Naive thymus-derived CD8-positive, alpha-beta T cell (primary cell): ENCODE data around the gene APOBEC3G. TPM values are rescaled to one million over a fixed set of nuclear protein-coding genes. Genes with fewer than 3 reads are reported as not detected.

Experiments
- ATAC-seq, 2 donors: fragments of 150-1000 bp; cut with Tn5 transposase in 1 of 2; sonication (Bioruptor Pico), chemical (Tn5 transposase) in 1 of 2; 1 replicate in 1 of 2; 2 replicates in 1 of 2; pipeline ENCODE4 v1.10.0; 2021; ENCODE audit warnings: mild to moderate bottlenecking in 2 of 2, moderate library complexity in 2 of 2
- POLR2A ChIA-PET: fragments of 350-600 bp; sonication (Branson Sonifier 250); formaldehyde crosslinking; loops from one replicate; lab custom pipeline; 2021; ENCODE audit warnings: antibody characterized with exemption; lab: Charles Lee
- DNase-seq, 10 donors: peaks; one replicate each; pipeline versions ENCODE4 v3.0.0 to v3.0.0-alpha.2; 2020 to 2022
- H3K27ac Mint-ChIP-seq, 10 donors: one replicate each; pipeline ENCODE4 v1.8.0; 2020 to 2022; ENCODE audit warnings: mild to moderate bottlenecking in 10 of 10, mixed read lengths in 10 of 10, moderate library complexity in 4 of 10, inconsistent platforms in 1 of 10
- H3K27me3 Mint-ChIP-seq, 5 donors: one replicate each; pipeline ENCODE4 v1.8.0; 2021 to 2022; ENCODE audit warnings: mixed read lengths in 5 of 5
- H3K36me3 Mint-ChIP-seq, 3 donors: one replicate each; pipeline ENCODE4 v1.8.0; 2020 to 2022; ENCODE audit warnings: mixed read lengths in 3 of 3, mild to moderate bottlenecking in 2 of 3, inconsistent platforms in 1 of 3
- H3K4me1 Mint-ChIP-seq, 4 donors: one replicate each; pipeline ENCODE4 v1.8.0; 2021 to 2022; ENCODE audit warnings: mixed read lengths in 4 of 4
- H3K4me3 Mint-ChIP-seq, 10 donors: one replicate each; pipeline ENCODE4 v1.8.0; 2020 to 2022; ENCODE audit warnings: mild to moderate bottlenecking in 10 of 10, mixed read lengths in 10 of 10, moderate library complexity in 6 of 10, inconsistent platforms in 1 of 10
- H3K9me3 Mint-ChIP-seq, 9 donors: one replicate each; pipeline ENCODE4 v1.8.0; 2020 to 2022; ENCODE audit warnings: mixed read lengths in 9 of 9, mild to moderate bottlenecking in 3 of 9, inconsistent platforms in 1 of 9, moderate library complexity in 1 of 9
- polyA plus RNA-seq, 3 donors: library from polyadenylated mRNA; unstranded; fragments of 300-500 nt; fragmentation: Illumina TruSeq; gene quantifications; one replicate each; pipeline ENCODE4 v1.2.3, GENCODE V29; 2021
- total RNA-seq, 8 experiments: library from RNA in 2 of 8; stranded (reverse) in 2 of 8; gene quantifications; one replicate each; pipeline ENCODE4 v1.2.3 and lab custom pipeline; 2021 to 2026

APOBEC3G gene
- total and polyA plus RNA-seq, 5 experiments from 2014 or later, result 24.3 to 113 (median 30.6) TPM

GRCh38 chr22:39097098-39098020 is 20.3 kb downstream of the APOBEC3G start, which contains the start of gene APOBEC3H:
TSS of gene APOBEC3H (plus strand) at chr22:39097244. CDS start at chr22:39100279, 3,035 bp downstream.
- Mint-ChIP-seq H3K4me1 (peaks cover 28 to 74% (median 61%) of the 10 kb centered on the region in 4 donors), H3K4me3 (peak within 1 kb of the TSS in 9 of 10 donors; percentile 16 to 66 (median 39)), H3K27me3 (no peaks in the 10 kb centered on the region), H3K36me3 (no peaks in the 10 kb centered on the region), H3K9me3 (no peaks in the 10 kb centered on the region), H3K27ac (peak within 1 kb of the TSS; percentile 71 to 92 (median 86))
- peak in 1 of 2 donors; percentile 33 for ATAC-seq
- POLR2A ChIA-PET, result interaction anchor here (1.1 kb wide), 1 partner anchor 13 kb away, joined by 3 read pairs; no protein-coding TSS in a partner anchor
- no peak for DNase-seq

GRCh38 chr22:39098026-39098425 is 21.0 kb downstream of the APOBEC3G start:
- Mint-ChIP-seq H3K27me3 (no peaks in the 10 kb centered on the region), H3K4me3 (peak overlapping the region in 3 of 10 donors; percentile 32 to 55 (median 48)), H3K36me3 (no peaks in the 10 kb centered on the region), H3K9me3 (no peaks in the 10 kb centered on the region), H3K27ac (peak overlapping the region in 6 of 10 donors; percentile 49 to 91 (median 86)), H3K4me1 (peaks cover 25 to 67% (median 55%) of the 10 kb centered on the region in 4 donors)
- DNase-seq, result no peak
- POLR2A ChIA-PET, result interaction anchor here (1.2 to 1.5 kb wide), 2 partner anchors 10 to 13 kb away, joined by 3 to 4 read pairs; no protein-coding TSS in a partner anchor
- no peak for ATAC-seq

- POLR2A ChIA-PET, result interaction anchor here (1.2 to 1.5 kb wide), 2 partner anchors 10 to 13 kb away, joined by 3 to 4 read pairs; no protein-coding TSS in a partner anchor
- H3K27ac Mint-ChIP-seq, result peak overlapping the region in 9 of 10 donors; percentile 76 to 90 (median 83)
- H3K27me3 Mint-ChIP-seq, result no peaks in the 10 kb centered on the region
- H3K36me3 Mint-ChIP-seq, result no peaks in the 10 kb centered on the region
- peaks cover 24 to 64% (median 52%) of the 10 kb centered on the region in 4 donors for H3K4me1 Mint-ChIP-seq
- H3K9me3 Mint-ChIP-seq, result no peaks in the 10 kb centered on the region
- H3K4me3 Mint-ChIP-seq, result peak overlapping the region in 3 of 10 donors; percentile 8 to 31 (median 29)
- no peak for ATAC-seq
- no peak for DNase-seq
These were observed 21.5 kb downstream of the APOBEC3G start for GRCh38 chr22:39098576-39098975.

- Mint-ChIP-seq H3K27me3 (no peaks in the 10 kb centered on the region), H3K9me3 (no peaks in the 10 kb centered on the region), H3K4me1 (peaks cover 13 to 42% (median 30%) of the 10 kb centered on the region in 4 donors), H3K27ac (no peak overlapping the region), H3K36me3 (no peaks in the 10 kb centered on the region), H3K4me3 (no peak overlapping the region)
- POLR2A ChIA-PET, result no interaction called here
- DNase-seq (no peak), ATAC-seq (no peak)
These were observed 24.2 kb downstream of the APOBEC3G start for GRCh38 chr22:39101226-39101625.

- H3K4me3 Mint-ChIP-seq, result no peak overlapping the region
- POLR2A ChIA-PET, result no interaction called here
- H3K27me3 Mint-ChIP-seq, result no peaks in the 10 kb centered on the region
- H3K9me3 Mint-ChIP-seq, result no peaks in the 10 kb centered on the region
- no peak for DNase-seq
- peak overlapping the region in 3 of 10 donors; percentile 4 to 22 (median 16) for H3K27ac Mint-ChIP-seq
- H3K4me1 Mint-ChIP-seq, result peaks cover 7 to 21% (median 15%) of the 10 kb centered on the region in 4 donors
- ATAC-seq, result no peak
- H3K36me3 Mint-ChIP-seq, result no peaks in the 10 kb centered on the region
These were observed 26.4 kb downstream of the APOBEC3G start for GRCh38 chr22:39103431-39103830.

GRCh38 chr22:39106326-39106725 is 29.3 kb downstream of the APOBEC3G start:
- Mint-ChIP-seq H3K4me1 (peaks cover 3 to 8% (median 5%) of the 10 kb centered on the region in 4 donors), H3K27ac (no peak overlapping the region), H3K4me3 (no peak overlapping the region), H3K9me3 (no peaks in the 10 kb centered on the region), H3K36me3 (no peaks in the 10 kb centered on the region), H3K27me3 (no peaks in the 10 kb centered on the region)
- DNase-seq, result no peak
- POLR2A ChIA-PET, result no interaction called here
- ATAC-seq, result no peak

GRCh38 chr22:39108487-39108886 is 31.4 kb downstream of the APOBEC3G start:
- POLR2A ChIA-PET, result interaction anchor here (1.4 kb wide), 1 partner anchor 10 kb away, joined by 4 read pairs; no protein-coding TSS in a partner anchor
- Mint-ChIP-seq H3K4me3 (no peak overlapping the region), H3K27ac (no peak overlapping the region), H3K27me3 (no peaks in the 10 kb centered on the region), H3K36me3 (no peaks in the 10 kb centered on the region), H3K4me1 (peaks cover 3 to 11% (median 5%) of the 10 kb centered on the region in 4 donors), H3K9me3 (no peaks in the 10 kb centered on the region)
- no peak for DNase-seq
- ATAC-seq, result no peak

GRCh38 chr22:39109361-39109760 is 32.3 kb downstream of the APOBEC3G start:
- H3K27ac Mint-ChIP-seq, result peak overlapping the region in 1 of 10 donors; percentile 44
- no peak overlapping the region for H3K4me3 Mint-ChIP-seq
- no peaks in the 10 kb centered on the region for H3K36me3 Mint-ChIP-seq
- DNase-seq, result no peak
- H3K4me1 Mint-ChIP-seq, result peaks cover 3 to 14% (median 5%) of the 10 kb centered on the region in 4 donors
- no peak for ATAC-seq
- POLR2A ChIA-PET, result interaction anchor here (1.4 kb wide), 1 partner anchor 10 kb away, joined by 4 read pairs; no protein-coding TSS in a partner anchor
- H3K27me3 Mint-ChIP-seq, result no peaks in the 10 kb centered on the region
- no peaks in the 10 kb centered on the region for H3K9me3 Mint-ChIP-seq

GRCh38 chr22:39110631-39111561 is 33.8 kb downstream of the APOBEC3G start:
- Mint-ChIP-seq H3K36me3 (no peaks in the 10 kb centered on the region), H3K4me1 (peaks cover 3 to 28% (median 5%) of the 10 kb centered on the region in 4 donors), H3K4me3 (no peak overlapping the region), H3K27me3 (no peaks in the 10 kb centered on the region), H3K9me3 (no peaks in the 10 kb centered on the region), H3K27ac (peak overlapping the region in 4 of 10 donors; percentile 15 to 45 (median 30))
- ATAC-seq (no peak), DNase-seq (no peak)
- POLR2A ChIA-PET, result interaction anchor here (0.5 to 1.1 kb wide), 5 partner anchors 14 to 282 kb away, joined by 3 to 7 read pairs (median 3); partner anchors contain the start of gene APOBEC3H

- no peak overlapping the region for H3K4me3 Mint-ChIP-seq
- H3K9me3 Mint-ChIP-seq, result no peaks in the 10 kb centered on the region
- POLR2A ChIA-PET, result interaction anchor here (0.6 to 0.7 kb wide), 2 partner anchors 241 to 243 kb away, joined by 3 read pairs; partner anchors contain the start of gene CBX6
- H3K36me3 Mint-ChIP-seq, result no peaks in the 10 kb centered on the region
- ATAC-seq (no peak), DNase-seq (no peak)
- H3K27ac Mint-ChIP-seq, result peak overlapping the region in 2 of 10 donors; percentile 31 to 76
- H3K27me3 Mint-ChIP-seq, result no peaks in the 10 kb centered on the region
- H3K4me1 Mint-ChIP-seq, result peaks cover 9 to 52% (median 16%) of the 10 kb centered on the region in 4 donors
These were observed 37.0 kb downstream of the APOBEC3G start for GRCh38 chr22:39114112-39114511.

GRCh38 chr22:39115570-39115969 is 38.5 kb downstream of the APOBEC3G start:
- POLR2A ChIA-PET, result interaction anchor here (0.6 kb wide), 1 partner anchor 199 kb away, joined by 3 read pairs; no protein-coding TSS in a partner anchor
- Mint-ChIP-seq H3K27ac (peak overlapping the region in 3 of 10 donors; percentile 23 to 76 (median 40)), H3K9me3 (no peaks in the 10 kb centered on the region), H3K4me1 (peaks cover 9 to 49% (median 16%) of the 10 kb centered on the region in 4 donors), H3K4me3 (no peak overlapping the region), H3K27me3 (no peaks in the 10 kb centered on the region), H3K36me3 (no peaks in the 10 kb centered on the region)
- DNase-seq (no peak), ATAC-seq (no peak)
